ENCODE data around the gene RPL32. TPM values are rescaled to one million over a fixed set of nuclear protein-coding genes. Genes with fewer than 3 reads are reported as not detected.
A peak's percentile ranks its signal among the peaks of the same experiment; 100 is the strongest.
"Not testable (repeated sequence)": the region's sequence is repeated elsewhere in the genome, so short reads cannot be mapped to it uniquely, and the experiment has no call there.

RPL32 gene
- polyA plus RNA-seq, 4 donors: 1,296 to 2,718 (median 2,420) TPM

DNA sequence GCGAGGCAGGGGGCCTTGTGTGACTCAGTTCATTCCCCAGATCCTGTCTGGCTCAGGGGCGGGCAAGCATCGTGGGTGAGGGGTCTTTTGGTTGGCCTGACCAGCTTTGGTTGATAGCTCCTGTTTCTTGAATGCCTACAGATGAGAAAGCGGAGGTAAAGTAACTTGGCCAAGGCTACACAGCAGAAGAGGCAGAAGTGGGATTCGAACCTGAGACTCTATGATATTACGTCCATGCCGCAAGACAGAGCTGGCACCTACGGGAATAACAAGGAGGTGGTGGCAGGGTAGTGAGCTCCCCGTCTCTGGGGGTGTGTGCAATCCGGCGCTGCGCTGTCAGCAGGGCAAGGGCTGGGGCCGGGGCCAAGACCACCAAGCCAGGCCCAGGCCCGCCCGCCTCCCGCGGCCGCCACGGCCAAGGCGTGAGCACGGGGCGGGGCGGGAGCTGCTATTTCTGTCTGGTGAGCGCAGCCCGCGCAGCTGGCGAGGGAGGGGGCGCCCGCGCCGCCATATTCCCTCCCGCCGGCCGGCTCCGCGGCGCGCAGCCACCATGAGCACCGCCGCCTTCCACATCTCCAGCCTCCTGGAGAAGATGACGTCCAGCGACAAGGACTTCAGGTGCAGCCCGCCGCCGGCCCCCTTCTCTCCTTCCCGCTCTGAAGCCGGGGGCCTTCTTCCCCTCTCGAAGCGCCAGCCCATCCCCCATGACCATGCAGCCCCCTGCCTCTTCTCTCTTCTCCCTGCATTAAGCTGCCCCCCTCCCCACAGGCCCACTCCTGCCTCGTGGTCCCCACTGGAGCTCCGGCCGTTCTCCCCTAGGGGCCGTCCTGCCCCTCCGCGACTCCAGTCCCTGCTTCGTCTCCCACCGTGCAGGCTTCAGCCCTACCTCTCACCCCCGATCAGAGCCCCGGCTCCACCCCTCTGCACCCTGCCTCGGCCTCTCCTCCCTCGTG, 44.9 kb downstream of the RPL32 start, which contains the start of gene CAND2:
Gene CAND2, plus strand, starts transcription at position 510 of the 953 bp plus-strand sequence. Its CDS starts 41 bp downstream, at position 551.
- FAIRE-seq (no peak), DNase-seq (peak in 1 of 2 donors; percentile 66)
- Histone ChIP-seq H3K4me1 (ENCODE audit: control insufficient read depth in 3 of 3, insufficient read depth in 2 of 3, low read depth in 1 of 3, low read length in 2 of 3) (no peaks in the 10 kb centered on the region), H3K27me3 (ENCODE audit: control insufficient read depth in 3 of 3, insufficient read depth in 3 of 3, low read length in 3 of 3) (peaks cover 0 to 6% (median 0%) of the 10 kb centered on the region in 3 donors), H3K4me3 (ENCODE audit: low read depth in 1 of 3, low read length in 3 of 3) (peak within 1 kb of the TSS; percentile 36 to 46 (median 38)), H3K36me3 (ENCODE audit: control insufficient read depth in 3 of 3, insufficient read depth in 2 of 3, low read depth in 1 of 3, low read length in 3 of 3) (no peaks in the 10 kb centered on the region), H3K9me3 (ENCODE audit: control insufficient read depth in 2 of 2, insufficient read depth in 1 of 2, low read depth in 1 of 2, low read length in 1 of 2) (no peaks in the 10 kb centered on the region), H3K27ac (ENCODE audit: low read depth in 1 of 3, low read length in 2 of 3) (peak within 1 kb of the TSS in 2 of 3 donors; percentile 29 to 64)
- 7 to 14% (median 12%) methylated on average over 50 to 61 of the region's 61 CpGs for WGBS, 3 donors

DNA sequence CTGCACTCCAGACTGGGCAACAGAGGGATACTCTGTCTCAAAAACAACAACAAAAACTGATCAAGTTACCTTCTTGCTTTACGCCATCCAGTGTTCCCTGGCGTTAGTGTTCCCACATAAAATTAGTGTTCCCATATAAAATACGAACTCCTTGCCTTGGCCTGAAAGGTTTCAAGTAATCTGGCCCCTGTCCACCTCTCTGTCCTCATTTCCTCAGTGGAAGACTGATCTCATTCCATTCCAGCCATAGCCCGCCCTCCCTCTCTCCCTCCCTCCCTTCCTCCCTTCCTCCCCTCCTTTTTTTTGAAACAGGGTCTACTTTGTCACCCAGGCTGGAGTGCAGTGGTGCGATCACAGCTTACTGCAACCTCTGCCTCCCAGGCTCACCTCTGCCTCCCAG, 47.7 kb downstream of the RPL32 start:
- H3K36me3 ChIP-seq (ENCODE audit: control insufficient read depth in 3 of 3, insufficient read depth in 2 of 3, low read depth in 1 of 3, low read length in 3 of 3): no peaks in the 10 kb centered on the region
- H3K27me3 ChIP-seq (ENCODE audit: control insufficient read depth in 3 of 3, insufficient read depth in 3 of 3, low read length in 3 of 3): peaks cover 0 to 6% (median 0%) of the 10 kb centered on the region in 3 donors
- 83 to 88% (median 84%) methylated on average over 5 of the region's 5 CpGs for WGBS, 3 donors
- H3K9me3 ChIP-seq (ENCODE audit: control insufficient read depth in 2 of 2, insufficient read depth in 1 of 2, low read depth in 1 of 2, low read length in 1 of 2): no peaks in the 10 kb centered on the region
- DNase-seq: no peak
- H3K4me3 ChIP-seq (ENCODE audit: low read depth in 1 of 3, low read length in 3 of 3): no peak overlapping the region
- H3K27ac ChIP-seq (ENCODE audit: low read depth in 1 of 3, low read length in 2 of 3): no peak overlapping the region
- FAIRE-seq: no peak
- no peaks in the 10 kb centered on the region for H3K4me1 ChIP-seq (ENCODE audit: control insufficient read depth in 3 of 3, insufficient read depth in 2 of 3, low read depth in 1 of 3, low read length in 2 of 3)

DNA sequence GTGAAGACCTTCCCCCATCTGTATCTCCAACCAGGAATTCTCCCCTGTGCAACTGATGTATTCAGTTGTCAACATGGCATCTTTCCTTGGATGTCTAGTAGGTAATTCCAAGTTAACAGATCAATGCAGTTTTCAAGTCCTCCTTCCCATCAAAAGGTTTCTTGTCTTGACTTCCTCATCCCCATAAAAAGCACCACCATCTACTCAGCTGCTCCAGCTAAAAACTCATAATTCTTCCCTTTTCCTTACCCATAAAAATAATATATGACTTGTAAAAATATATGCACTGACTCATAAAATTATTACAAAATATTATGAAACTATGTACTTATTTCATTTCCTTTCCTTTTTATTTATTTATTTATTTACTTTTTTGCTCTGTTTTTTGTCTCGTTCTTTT, 49.9 kb downstream of the RPL32 start:
- Histone ChIP-seq H3K27ac (ENCODE audit: low read depth in 1 of 3, low read length in 2 of 3) (no peak overlapping the region), H3K27me3 (ENCODE audit: control insufficient read depth in 3 of 3, insufficient read depth in 3 of 3, low read length in 3 of 3) (peaks cover 0 to 2% (median 0%) of the 10 kb centered on the region in 3 donors), H3K9me3 (ENCODE audit: control insufficient read depth in 2 of 2, insufficient read depth in 1 of 2, low read depth in 1 of 2, low read length in 1 of 2) (no peaks in the 10 kb centered on the region), H3K4me3 (ENCODE audit: low read depth in 1 of 3, low read length in 3 of 3) (no peak overlapping the region), H3K36me3 (ENCODE audit: control insufficient read depth in 3 of 3, insufficient read depth in 2 of 3, low read depth in 1 of 3, low read length in 3 of 3) (no peaks in the 10 kb centered on the region), H3K4me1 (ENCODE audit: control insufficient read depth in 3 of 3, insufficient read depth in 2 of 3, low read depth in 1 of 3, low read length in 2 of 3) (no peaks in the 10 kb centered on the region)
- DNase-seq (no peak), FAIRE-seq (no peak)
- WGBS, 3 donors: 87 to 95% (median 89%) methylated on average over 1 of the region's 1 CpG

DNA sequence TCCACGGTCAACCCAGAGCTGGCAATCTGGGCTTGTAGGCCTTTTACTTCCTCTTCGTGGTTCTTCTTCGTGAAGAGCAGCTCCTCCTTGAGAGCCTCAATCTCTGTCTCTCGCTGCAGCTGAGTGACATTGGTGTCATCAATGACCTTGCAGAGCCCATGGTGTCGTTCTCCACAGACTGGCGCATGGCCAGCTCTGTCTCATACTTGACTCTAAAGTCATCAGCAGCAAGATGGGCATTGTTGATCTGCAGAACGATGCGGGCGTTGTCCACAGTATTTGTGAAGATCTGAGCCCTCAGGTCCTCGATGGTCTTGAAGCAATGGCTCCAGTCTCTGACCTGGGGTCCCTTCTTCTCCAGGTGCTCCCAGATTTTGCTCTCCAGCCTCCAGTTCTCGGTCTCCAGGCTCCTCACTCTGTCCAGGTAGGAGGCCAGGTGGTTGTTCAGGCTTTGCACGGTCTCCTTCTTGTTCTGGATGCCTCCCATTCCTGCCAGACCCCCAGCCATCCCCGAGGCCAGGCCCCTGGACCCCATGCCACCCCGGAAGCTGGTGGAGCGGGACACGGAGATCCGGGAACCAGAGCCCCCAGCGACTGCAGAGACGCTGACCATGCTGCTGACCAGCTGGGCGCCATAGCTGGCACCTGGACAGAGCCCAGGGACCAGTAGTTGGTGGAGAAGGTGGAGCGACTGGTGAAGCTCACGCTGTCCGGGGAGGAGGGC, 53.2 kb downstream of the RPL32 start:
- H3K27me3 ChIP-seq (ENCODE audit: control insufficient read depth in 3 of 3, insufficient read depth in 3 of 3, low read length in 3 of 3); H3K27ac ChIP-seq (ENCODE audit: low read depth in 1 of 3, low read length in 2 of 3); H3K4me1 ChIP-seq (ENCODE audit: control insufficient read depth in 3 of 3, insufficient read depth in 2 of 3, low read depth in 1 of 3, low read length in 2 of 3); H3K9me3 ChIP-seq (ENCODE audit: control insufficient read depth in 2 of 2, insufficient read depth in 1 of 2, low read depth in 1 of 2, low read length in 1 of 2); DNase-seq; H3K4me3 ChIP-seq (ENCODE audit: low read depth in 1 of 3, low read length in 3 of 3); H3K36me3 ChIP-seq (ENCODE audit: control insufficient read depth in 3 of 3, insufficient read depth in 2 of 3, low read depth in 1 of 3, low read length in 3 of 3); FAIRE-seq: not testable (repeated sequence)
- WGBS, 3 donors: 84 to 86% (median 85%) methylated on average over 23 of the region's 23 CpGs

DNA sequence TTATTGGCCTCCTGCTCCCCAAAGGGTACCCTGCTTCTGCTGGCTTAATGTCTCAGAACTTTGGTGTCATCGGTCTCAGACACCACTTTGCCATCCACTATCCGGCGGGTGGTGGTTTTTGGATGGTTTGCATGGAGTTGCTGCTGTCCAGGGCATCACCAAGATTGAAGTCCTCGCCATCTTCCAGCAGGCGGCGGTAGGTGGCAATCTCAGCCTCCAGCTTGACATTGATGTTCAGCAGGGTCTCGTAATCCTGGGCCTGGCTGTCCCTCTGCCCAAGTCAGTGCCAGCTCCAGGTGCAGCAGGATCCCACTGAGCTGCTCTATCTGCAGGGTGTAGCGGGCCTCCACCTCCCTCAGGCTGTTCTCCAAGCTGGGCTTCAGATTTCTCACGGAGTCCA, 54.0 kb downstream of the RPL32 start:
- not testable (repeated sequence) for H3K9me3 ChIP-seq (ENCODE audit: control insufficient read depth in 2 of 2, insufficient read depth in 1 of 2, low read depth in 1 of 2, low read length in 1 of 2); FAIRE-seq; H3K36me3 ChIP-seq (ENCODE audit: control insufficient read depth in 3 of 3, insufficient read depth in 2 of 3, low read depth in 1 of 3, low read length in 3 of 3); H3K27ac ChIP-seq (ENCODE audit: low read depth in 1 of 3, low read length in 2 of 3); H3K27me3 ChIP-seq (ENCODE audit: control insufficient read depth in 3 of 3, insufficient read depth in 3 of 3, low read length in 3 of 3); H3K4me3 ChIP-seq (ENCODE audit: low read depth in 1 of 3, low read length in 3 of 3); H3K4me1 ChIP-seq (ENCODE audit: control insufficient read depth in 3 of 3, insufficient read depth in 2 of 3, low read depth in 1 of 3, low read length in 2 of 3)
- 45 to 70% (median 53%) methylated on average over 9 of the region's 9 CpGs for WGBS, 3 donors
- peak in 1 of 2 donors; percentile 46 for DNase-seq

DNA sequence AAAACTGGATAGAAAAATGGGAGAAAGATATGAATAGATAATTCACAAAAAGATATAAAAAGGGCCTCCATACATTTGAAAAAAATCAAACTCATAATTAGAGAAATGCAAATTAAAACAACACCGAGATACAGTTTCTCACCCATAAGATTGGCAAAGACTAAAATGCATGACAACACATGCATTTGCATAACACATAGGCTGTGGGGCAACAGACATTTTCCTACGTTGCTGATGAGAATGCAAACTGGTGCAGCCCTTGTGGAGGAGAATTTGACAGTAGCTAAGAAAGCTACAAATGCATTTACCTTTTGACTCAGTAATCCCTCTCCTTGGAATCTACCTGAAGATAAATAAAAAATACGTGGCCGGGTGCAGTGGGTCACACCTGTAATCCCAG, 56.3 kb downstream of the RPL32 start:
- Histone ChIP-seq H3K27me3 (ENCODE audit: control insufficient read depth in 3 of 3, insufficient read depth in 3 of 3, low read length in 3 of 3) (no peaks in the 10 kb centered on the region), H3K27ac (ENCODE audit: low read depth in 1 of 3, low read length in 2 of 3) (no peak overlapping the region), H3K36me3 (ENCODE audit: control insufficient read depth in 3 of 3, insufficient read depth in 2 of 3, low read depth in 1 of 3, low read length in 3 of 3) (no peaks in the 10 kb centered on the region), H3K4me1 (ENCODE audit: control insufficient read depth in 3 of 3, insufficient read depth in 2 of 3, low read depth in 1 of 3, low read length in 2 of 3) (no peaks in the 10 kb centered on the region), H3K9me3 (ENCODE audit: control insufficient read depth in 2 of 2, insufficient read depth in 1 of 2, low read depth in 1 of 2, low read length in 1 of 2) (no peaks in the 10 kb centered on the region), H3K4me3 (ENCODE audit: low read depth in 1 of 3, low read length in 3 of 3) (no peak overlapping the region)
- DNase-seq: no peak
- 59 to 68% (median 61%) methylated on average over 4 of the region's 4 CpGs for WGBS, 3 donors
- no peak for FAIRE-seq

Other genes with a start within 250 kb of the RPL32 start
- gene RAF1, start 177.4 kb downstream of the RPL32 start, polyA plus RNA-seq: 10 to 100 TPM; 47.9 to 84.3 (median 70.5) TPM
- under 1 TPM in 2 of 4 donors, not detected in 2; 0.07 to 0.25 TPM for gene TMEM40, start 82.3 kb downstream of the RPL32 start, polyA plus RNA-seq
- 1 to 10 TPM in 2 of 4 donors, under 1 TPM in 1, not detected in 1; 0.27 to 1.5 (median 1.3) TPM for gene CAND2, start 44.9 kb downstream of the RPL32 start, polyA plus RNA-seq
- gene IQSEC1, start 231.9 kb upstream of the RPL32 start, polyA plus RNA-seq: 10 to 100 TPM in 2 of 4 donors, 1 to 10 TPM in 2; 1.1 to 24.8 (median 7.8) TPM

Measured in small intestine (tissue), 7 donors.